ENCODE measurements around the gene HOTAIR.

HOTAIR gene

DNA sequence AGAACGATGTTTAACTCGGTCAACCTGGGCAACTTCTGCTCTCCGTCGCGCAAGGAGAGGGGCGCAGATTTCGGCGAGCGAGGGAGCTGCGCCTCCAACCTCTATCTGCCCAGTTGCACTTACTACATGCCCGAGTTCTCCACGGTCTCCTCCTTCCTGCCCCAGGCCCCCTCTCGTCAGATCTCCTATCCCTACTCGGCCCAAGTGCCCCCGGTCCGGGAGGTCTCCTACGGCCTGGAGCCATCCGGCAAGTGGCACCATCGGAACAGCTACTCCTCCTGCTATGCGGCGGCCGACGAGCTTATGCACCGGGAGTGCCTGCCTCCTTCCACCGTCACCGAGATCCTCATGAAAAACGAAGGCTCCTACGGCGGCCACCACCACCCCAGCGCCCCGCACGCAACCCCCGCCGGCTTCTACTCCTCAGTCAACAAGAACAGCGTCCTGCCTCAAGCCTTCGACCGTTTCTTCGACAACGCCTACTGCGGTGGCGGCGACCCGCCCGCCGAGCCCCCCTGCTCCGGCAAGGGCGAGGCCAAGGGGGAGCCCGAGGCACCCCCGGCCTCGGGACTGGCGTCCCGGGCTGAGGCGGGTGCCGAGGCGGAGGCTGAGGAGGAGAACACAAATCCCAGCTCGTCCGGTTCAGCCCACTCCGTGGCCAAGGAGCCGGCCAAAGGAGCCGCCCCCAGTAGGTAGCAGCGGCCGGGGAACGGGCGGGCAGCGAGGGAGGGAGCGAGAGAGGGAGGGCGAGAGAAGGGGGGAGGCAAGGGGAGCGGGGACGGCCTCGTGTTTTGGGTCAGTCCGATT lies 1.3 kb downstream of the HOTAIR start:
- no peak overlapping the region for H3K4ac ChIP-seq (ENCODE audit: low read length)
- H3K4me3 ChIP-seq (ENCODE audit: low read length in 2 of 2), result no peak overlapping the region
- no peak overlapping the region for H2AK5ac ChIP-seq (ENCODE audit: low read depth, low read length)
- H3K14ac ChIP-seq (ENCODE audit: low read length), result no peak overlapping the region
- no peak overlapping the region for H3K4me2 ChIP-seq (ENCODE audit: insufficient read depth, low read length, poor library complexity, severe bottlenecking)
- H3K27ac ChIP-seq (replicated peaks; ENCODE audit: low read length), result no peak overlapping the region
- H4K8ac ChIP-seq (ENCODE audit: low read depth, low read length), result no peak overlapping the region
- H2BK5ac ChIP-seq (ENCODE audit: low read length), result no peak overlapping the region
- H3K4me1 ChIP-seq (ENCODE audit: control insufficient read depth in 2 of 2, insufficient read depth in 1 of 2, low read depth in 1 of 2, low read length in 2 of 2), result no peaks in the 10 kb centered on the region
- no peak overlapping the region for H2BK120ac ChIP-seq (ENCODE audit: low read depth, low read length)
- no peak overlapping the region for H2BK15ac ChIP-seq (ENCODE audit: low read length)
- WGBS, 2 donors (ENCODE audit: extremely low coverage in 2 of 2, insufficient read length in 2 of 2, insufficient replicate concordance in 1 of 2), result no CpG with 5 or more reads among the region's 71 CpGs
- H3K23ac ChIP-seq (ENCODE audit: low read depth, low read length, poor library complexity), result no peak overlapping the region
- no peak overlapping the region for H2BK12ac ChIP-seq (ENCODE audit: low read length)
- no peak overlapping the region for H4K91ac ChIP-seq (ENCODE audit: low read depth, low read length, poor library complexity)
- no peak overlapping the region for H3K9ac ChIP-seq (ENCODE audit: low read depth, low read length, poor library complexity)
- DNase-seq (ENCODE audit: low spot score), result no peak
- H2AFZ ChIP-seq (ENCODE audit: low read length), result peak overlapping the region; percentile 29
- no peaks in the 10 kb centered on the region for H3K79me1 ChIP-seq (ENCODE audit: low read depth, low read length)
- no peaks in the 10 kb centered on the region for H3K36me3 ChIP-seq (replicated peaks in 1 of 2; ENCODE audit: control insufficient read depth in 2 of 2, insufficient read depth in 2 of 2, low read length in 2 of 2)
- no peak overlapping the region for H3K18ac ChIP-seq (ENCODE audit: low read length)
- H3K27me3 ChIP-seq (ENCODE audit: control insufficient read depth in 3 of 3, insufficient read depth in 3 of 3, low read depth in 1 of 3, low read length in 3 of 3), result peaks cover 69 to 99% (median 99%) of the 10 kb centered on the region in 3 experiments
- H3K9me3 ChIP-seq (replicated peaks in 1 of 2; ENCODE audit: control insufficient read depth in 2 of 2, insufficient read depth in 1 of 2, low read depth in 1 of 2, low read length in 2 of 2), result peaks cover 0 to 17% of the 10 kb centered on the region in 2 donors

DNA sequence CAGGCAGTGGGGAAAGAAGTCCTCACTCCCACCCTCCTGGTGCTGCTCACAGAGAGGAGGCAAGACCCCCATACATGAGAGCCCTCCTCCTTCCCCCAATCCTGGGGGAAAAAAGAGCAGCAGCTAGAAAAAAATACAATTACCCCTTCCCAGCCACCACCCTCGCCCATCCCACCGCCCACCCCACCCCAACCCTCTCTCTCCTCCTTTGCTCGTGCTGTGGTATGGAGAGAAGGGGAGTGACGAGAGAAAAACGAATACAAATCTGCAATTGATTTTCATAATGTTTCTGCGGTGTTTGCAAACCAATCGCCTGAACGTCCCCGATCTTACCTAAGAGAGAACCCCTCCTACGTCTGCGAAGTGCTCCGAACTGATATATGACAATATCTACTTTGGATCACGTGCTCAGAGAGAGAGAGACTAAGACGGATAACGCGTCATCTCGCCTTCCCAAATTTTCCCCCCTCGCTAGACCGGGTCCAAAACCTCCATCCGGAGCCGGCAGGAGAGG lies 2.0 kb downstream of the HOTAIR start, which contains the start of gene HOXC11:
TSS of gene HOXC11 (plus strand) at position 405 of the 514 bp plus-strand sequence. CDS start 116 bp downstream, outside the sequence.
- Histone ChIP-seq H3K9ac (ENCODE audit: low read depth, low read length, poor library complexity) (no peak within 1 kb of the TSS), H3K4ac (ENCODE audit: low read length) (no peak within 1 kb of the TSS), H2BK12ac (ENCODE audit: low read length) (no peak within 1 kb of the TSS), H3K27me3 (ENCODE audit: control insufficient read depth in 3 of 3, insufficient read depth in 3 of 3, low read depth in 1 of 3, low read length in 3 of 3) (peaks cover 73 to 100% (median 100%) of the 10 kb centered on the region in 3 experiments), H2AK5ac (ENCODE audit: low read depth, low read length) (no peak within 1 kb of the TSS), H4K91ac (ENCODE audit: low read depth, low read length, poor library complexity) (no peak within 1 kb of the TSS), H3K9me3 (replicated peaks in 1 of 2; ENCODE audit: control insufficient read depth in 2 of 2, insufficient read depth in 1 of 2, low read depth in 1 of 2, low read length in 2 of 2) (peaks cover 0 to 18% of the 10 kb centered on the region in 2 donors), H4K8ac (ENCODE audit: low read depth, low read length) (no peak within 1 kb of the TSS), H2BK120ac (ENCODE audit: low read depth, low read length) (no peak within 1 kb of the TSS), H2AFZ (ENCODE audit: low read length) (peak within 1 kb of the TSS; percentile 29), H3K79me1 (ENCODE audit: low read depth, low read length) (no peaks in the 10 kb centered on the region), H2BK15ac (ENCODE audit: low read length) (no peak within 1 kb of the TSS), H3K27ac (replicated peaks; ENCODE audit: low read length) (no peak within 1 kb of the TSS), H3K23ac (ENCODE audit: low read depth, low read length, poor library complexity) (no peak within 1 kb of the TSS), H3K36me3 (replicated peaks in 1 of 2; ENCODE audit: control insufficient read depth in 2 of 2, insufficient read depth in 2 of 2, low read length in 2 of 2) (no peaks in the 10 kb centered on the region), H3K4me1 (ENCODE audit: control insufficient read depth in 2 of 2, insufficient read depth in 1 of 2, low read depth in 1 of 2, low read length in 2 of 2) (no peaks in the 10 kb centered on the region), H2BK5ac (ENCODE audit: low read length) (no peak within 1 kb of the TSS), H3K18ac (ENCODE audit: low read length) (no peak within 1 kb of the TSS), H3K4me3 (ENCODE audit: low read length in 2 of 2) (no peak within 1 kb of the TSS), H3K14ac (ENCODE audit: low read length) (no peak within 1 kb of the TSS), H3K4me2 (ENCODE audit: insufficient read depth, low read length, poor library complexity, severe bottlenecking) (no peak within 1 kb of the TSS)
- WGBS, 2 donors (ENCODE audit: extremely low coverage in 2 of 2, insufficient read length in 2 of 2, insufficient replicate concordance in 1 of 2), result no CpG with 5 or more reads among the region's 21 CpGs
- DNase-seq (ENCODE audit: low spot score), result no peak

DNA sequence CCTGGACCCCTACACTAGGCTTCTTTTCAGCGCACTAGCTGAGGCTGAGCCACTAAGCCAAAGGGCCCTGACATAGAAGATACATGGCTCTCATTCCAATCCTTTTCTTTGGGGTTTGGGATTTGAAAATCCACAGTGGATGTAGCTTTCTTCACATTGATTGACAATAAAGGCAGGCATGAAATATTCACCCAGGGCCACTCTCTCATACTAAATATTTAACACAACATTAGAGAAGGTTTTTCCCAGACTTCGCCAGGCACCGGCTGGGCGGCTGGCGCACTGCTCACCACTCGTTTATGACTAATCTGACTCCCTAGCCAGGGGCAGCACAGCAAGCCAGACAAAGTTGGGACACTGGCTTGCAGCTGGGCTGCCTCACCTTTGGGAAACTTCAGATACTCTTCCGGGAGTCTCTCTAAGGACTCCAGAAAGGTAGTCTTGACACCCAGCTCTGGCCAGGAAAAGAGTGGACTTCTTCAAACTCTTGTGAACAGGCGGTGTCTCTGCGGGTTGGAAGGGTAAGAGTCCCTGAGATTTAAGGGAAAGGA lies 2.5 kb downstream of the HOTAIR start:
- Histone ChIP-seq H3K27me3 (ENCODE audit: control insufficient read depth in 3 of 3, insufficient read depth in 3 of 3, low read depth in 1 of 3, low read length in 3 of 3) (peaks cover 77 to 100% (median 100%) of the 10 kb centered on the region in 3 experiments), H3K9ac (ENCODE audit: low read depth, low read length, poor library complexity) (no peak overlapping the region), H3K79me1 (ENCODE audit: low read depth, low read length) (no peaks in the 10 kb centered on the region), H3K23ac (ENCODE audit: low read depth, low read length, poor library complexity) (no peak overlapping the region), H3K27ac (replicated peaks; ENCODE audit: low read length) (no peak overlapping the region), H3K9me3 (replicated peaks in 1 of 2; ENCODE audit: control insufficient read depth in 2 of 2, insufficient read depth in 1 of 2, low read depth in 1 of 2, low read length in 2 of 2) (peaks cover 0 to 18% of the 10 kb centered on the region in 2 donors), H2AK5ac (ENCODE audit: low read depth, low read length) (no peak overlapping the region), H4K91ac (ENCODE audit: low read depth, low read length, poor library complexity) (no peak overlapping the region), H2AFZ (ENCODE audit: low read length) (no peak overlapping the region), H3K36me3 (replicated peaks in 1 of 2; ENCODE audit: control insufficient read depth in 2 of 2, insufficient read depth in 2 of 2, low read length in 2 of 2) (no peaks in the 10 kb centered on the region), H2BK120ac (ENCODE audit: low read depth, low read length) (no peak overlapping the region), H3K4me2 (ENCODE audit: insufficient read depth, low read length, poor library complexity, severe bottlenecking) (no peak overlapping the region), H2BK5ac (ENCODE audit: low read length) (no peak overlapping the region), H2BK12ac (ENCODE audit: low read length) (no peak overlapping the region), H3K4ac (ENCODE audit: low read length) (no peak overlapping the region), H3K4me3 (ENCODE audit: low read length in 2 of 2) (no peak overlapping the region), H3K18ac (ENCODE audit: low read length) (no peak overlapping the region), H2BK15ac (ENCODE audit: low read length) (no peak overlapping the region), H3K4me1 (ENCODE audit: control insufficient read depth in 2 of 2, insufficient read depth in 1 of 2, low read depth in 1 of 2, low read length in 2 of 2) (no peaks in the 10 kb centered on the region), H3K14ac (ENCODE audit: low read length) (no peak overlapping the region), H4K8ac (ENCODE audit: low read depth, low read length) (no peak overlapping the region)
- no CpG with 5 or more reads among the region's 9 CpGs for WGBS, 2 donors (ENCODE audit: extremely low coverage in 2 of 2, insufficient read length in 2 of 2, insufficient replicate concordance in 1 of 2)
- no peak for DNase-seq (ENCODE audit: low spot score)

DNA sequence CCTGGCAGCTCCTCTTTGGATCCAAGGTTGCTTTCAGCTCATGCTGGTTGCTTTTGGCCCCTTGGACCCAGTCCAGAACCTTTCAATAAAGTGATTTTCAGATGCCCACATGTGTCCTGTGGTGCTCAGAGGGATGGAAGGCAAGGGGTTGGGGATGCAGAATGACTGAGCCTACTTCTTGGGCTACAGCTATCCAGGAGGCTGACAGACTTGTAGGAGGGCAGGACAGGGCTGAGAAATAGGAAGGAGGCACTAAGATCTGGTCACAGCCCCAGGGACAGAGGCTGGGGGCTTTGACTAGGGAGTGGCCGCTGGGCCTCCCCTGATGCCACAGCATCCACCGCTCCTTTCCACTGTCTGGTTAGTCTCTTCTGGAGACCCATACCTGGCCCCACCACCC lies 3.1 kb downstream of the HOTAIR start:
- Histone ChIP-seq H3K23ac (ENCODE audit: low read depth, low read length, poor library complexity) (no peak overlapping the region), H3K18ac (ENCODE audit: low read length) (no peak overlapping the region), H3K27ac (replicated peaks; ENCODE audit: low read length) (no peak overlapping the region), H4K8ac (ENCODE audit: low read depth, low read length) (no peak overlapping the region), H2BK5ac (ENCODE audit: low read length) (no peak overlapping the region), H2AFZ (ENCODE audit: low read length) (no peak overlapping the region), H3K9ac (ENCODE audit: low read depth, low read length, poor library complexity) (no peak overlapping the region), H4K91ac (ENCODE audit: low read depth, low read length, poor library complexity) (no peak overlapping the region), H2BK15ac (ENCODE audit: low read length) (no peak overlapping the region), H3K4ac (ENCODE audit: low read length) (no peak overlapping the region), H3K9me3 (replicated peaks in 1 of 2; ENCODE audit: control insufficient read depth in 2 of 2, insufficient read depth in 1 of 2, low read depth in 1 of 2, low read length in 2 of 2) (peaks cover 0 to 14% of the 10 kb centered on the region in 2 donors), H3K4me2 (ENCODE audit: insufficient read depth, low read length, poor library complexity, severe bottlenecking) (no peak overlapping the region), H3K14ac (ENCODE audit: low read length) (no peak overlapping the region), H2BK12ac (ENCODE audit: low read length) (no peak overlapping the region), H3K36me3 (replicated peaks in 1 of 2; ENCODE audit: control insufficient read depth in 2 of 2, insufficient read depth in 2 of 2, low read length in 2 of 2) (no peaks in the 10 kb centered on the region), H3K4me1 (ENCODE audit: control insufficient read depth in 2 of 2, insufficient read depth in 1 of 2, low read depth in 1 of 2, low read length in 2 of 2) (no peaks in the 10 kb centered on the region), H3K4me3 (ENCODE audit: low read length in 2 of 2) (no peak overlapping the region), H2AK5ac (ENCODE audit: low read depth, low read length) (no peak overlapping the region), H2BK120ac (ENCODE audit: low read depth, low read length) (no peak overlapping the region), H3K79me1 (ENCODE audit: low read depth, low read length) (no peaks in the 10 kb centered on the region), H3K27me3 (ENCODE audit: control insufficient read depth in 3 of 3, insufficient read depth in 3 of 3, low read depth in 1 of 3, low read length in 3 of 3) (peaks cover 80 to 100% (median 100%) of the 10 kb centered on the region in 3 experiments)
- DNase-seq (ENCODE audit: low spot score), result no peak
- no CpG with 5 or more reads among the region's 2 CpGs for WGBS, 2 donors (ENCODE audit: extremely low coverage in 2 of 2, insufficient read length in 2 of 2, insufficient replicate concordance in 1 of 2)
